Chondrocyte (in vitro differentiated cells): ENCODE measurements around the gene PCAT7. TPM values are rescaled to one million over a fixed set of nuclear protein-coding genes. Genes with fewer than 3 reads are reported as not detected.
A peak's percentile ranks its signal among the peaks of the same experiment; 100 is the strongest.

Experiments
- DNase-seq: peaks from one replicate; pipeline ENCODE4 v3.0.0; 2021; ENCODE audit warnings: mixed read lengths, low spot score
- H3K27ac Mint-ChIP-seq: one replicate; pipeline ENCODE4 v1.8.0; 2021; ENCODE audit warnings: mild to moderate bottlenecking, moderate library complexity, mixed read lengths; ENCODE audit not compliant: unreplicated experiment
- H3K27me3 Mint-ChIP-seq: 2 replicates; pipeline ENCODE4 v1.8.0; 2021; ENCODE audit warnings: low read depth, mixed read lengths
- H3K36me3 Mint-ChIP-seq: 2 replicates; pipeline ENCODE4 v1.8.0; 2021; ENCODE audit warnings: low read depth, mixed read lengths
- H3K4me1 Mint-ChIP-seq: 2 replicates; pipeline ENCODE4 v1.8.0; 2021; ENCODE audit warnings: low read depth, mild to moderate bottlenecking, mixed read lengths
- H3K4me3 Mint-ChIP-seq: one replicate; pipeline ENCODE4 v1.8.0; 2021; ENCODE audit warnings: mild to moderate bottlenecking, moderate library complexity, mixed read lengths; ENCODE audit not compliant: unreplicated experiment
- H3K9me3 Mint-ChIP-seq: 2 replicates; pipeline ENCODE4 v1.8.0; 2021; ENCODE audit warnings: low read depth, mixed read lengths
- CTCF ChIP-seq: fragments of 200-600 bp; sonication (generic); IDR thresholded peaks from 2 replicates; pipeline ENCODE4 v1.5.0; 2021; ENCODE audit warnings: antibody characterized with exemption, mild to moderate bottlenecking, moderate library complexity
- total RNA-seq: library from RNA; stranded (reverse); gene quantifications from 3 replicates; pipeline ENCODE4 v1.2.1, GENCODE V29; 2021

PCAT7 gene
- total RNA-seq, 1 donor from 2014 or later: 8.1 TPM

- Mint-ChIP-seq H3K4me1 (no peaks in the 10 kb centered on the region), H3K9me3 (peaks cover under 1% of the 10 kb centered on the region), H3K36me3 (peaks cover 4% of the 10 kb centered on the region), H3K27me3 (peaks cover 13% of the 10 kb centered on the region), H3K4me3 (no peak overlapping the region), H3K27ac (no peak overlapping the region)
- DNase-seq: no peak
- no peak for TF ChIP-seq CTCF
Observed at GRCh38 chr9:94568972-94569712, 14.3 kb downstream of the PCAT7 start.

GRCh38 chr9:94576131-94576530, 21.2 kb downstream of the PCAT7 start:
- H3K27ac Mint-ChIP-seq: no peak overlapping the region
- H3K4me1 Mint-ChIP-seq: no peaks in the 10 kb centered on the region
- no peak overlapping the region for H3K4me3 Mint-ChIP-seq
- H3K9me3 Mint-ChIP-seq: no peaks in the 10 kb centered on the region
- H3K36me3 Mint-ChIP-seq: no peaks in the 10 kb centered on the region
- DNase-seq: no peak
- H3K27me3 Mint-ChIP-seq: peaks cover 13% of the 10 kb centered on the region
- no peak for TF ChIP-seq CTCF

GRCh38 chr9:94577036-94577435, 22.2 kb downstream of the PCAT7 start:
- no peak for TF ChIP-seq CTCF
- no peak for DNase-seq
- no peak overlapping the region for H3K4me3 Mint-ChIP-seq
- H3K36me3 Mint-ChIP-seq: no peaks in the 10 kb centered on the region
- peak overlapping the region; percentile 18 for H3K27ac Mint-ChIP-seq
- no peaks in the 10 kb centered on the region for H3K4me1 Mint-ChIP-seq
- no peaks in the 10 kb centered on the region for H3K9me3 Mint-ChIP-seq
- peaks cover 7% of the 10 kb centered on the region for H3K27me3 Mint-ChIP-seq

- no peak for DNase-seq
- Mint-ChIP-seq H3K9me3 (no peaks in the 10 kb centered on the region), H3K36me3 (no peaks in the 10 kb centered on the region), H3K4me3 (no peak overlapping the region), H3K4me1 (no peaks in the 10 kb centered on the region), H3K27me3 (peaks cover 2% of the 10 kb centered on the region), H3K27ac (no peak overlapping the region)
- TF ChIP-seq CTCF: no peak
Observed at GRCh38 chr9:94577571-94577970, 22.7 kb downstream of the PCAT7 start.

- no peak for DNase-seq
- no peak overlapping the region for H3K4me3 Mint-ChIP-seq
- no peaks in the 10 kb centered on the region for H3K36me3 Mint-ChIP-seq
- no peak overlapping the region for H3K27ac Mint-ChIP-seq
- H3K27me3 Mint-ChIP-seq: no peaks in the 10 kb centered on the region
- H3K9me3 Mint-ChIP-seq: no peaks in the 10 kb centered on the region
- no peak for TF ChIP-seq CTCF
- peaks cover 5% of the 10 kb centered on the region for H3K4me1 Mint-ChIP-seq
Observed at GRCh38 chr9:94581728-94582127, 26.8 kb downstream of the PCAT7 start.
